HepG2 (cell line): ENCODE measurements around the gene KRTAP10-11.

Experiments used
- ATF2 ChIP-seq: sonication (generic); formaldehyde crosslinking; IDR thresholded peaks from 2 replicates; pipeline ENCODE4 v1.4.0; 2020; ENCODE audit warnings: missing genetic modification reagents
- CTCF ChIP-seq: sonication (generic); formaldehyde crosslinking; IDR thresholded peaks from 2 replicates; pipeline ENCODE4 v1.5.0; 2020; ENCODE audit warnings: mild to moderate bottlenecking, missing genetic modification reagents, moderate library complexity
- FOSL1 ChIP-seq: sonication (generic); formaldehyde crosslinking; IDR thresholded peaks from 2 replicates; pipeline ENCODE4 v1.9.0; 2021; ENCODE audit warnings: missing genetic modification reagents, borderline replicate concordance
- HCFC1 ChIP-seq: fragments of 150-350 bp; IDR thresholded peaks from 2 replicates; pipeline ENCODE4 v1.6.1; 2014; ENCODE audit warnings: low read depth, low read length
- HNRNPL ChIP-seq: fragments of 200-400 bp; formaldehyde crosslinking; IDR thresholded peaks from 2 replicates; pipeline ENCODE4 v1.6.1; 2017; ENCODE audit warnings: mild to moderate bottlenecking, low read depth, low read length
- MAZ ChIP-seq, 2 experiments: sonication (generic) in 1 of 2; formaldehyde crosslinking in 1 of 2; IDR thresholded peaks; 2 replicates each; pipeline versions ENCODE4 v1.5.0 to v1.6.1; 2012 to 2020; ENCODE audit warnings: low read depth in 2 of 2, mild to moderate bottlenecking in 2 of 2, borderline replicate concordance in 1 of 2, improper control_type of control experiment in 1 of 2, low read length in 1 of 2, missing genetic modification reagents in 1 of 2, moderate library complexity in 1 of 2
- NFYB ChIP-seq: sonication (generic); formaldehyde crosslinking; IDR thresholded peaks from 2 replicates; pipeline ENCODE4 v1.4.0; 2020; ENCODE audit warnings: missing genetic modification reagents
- POLR2G ChIP-seq: fragments of 200-400 bp; formaldehyde crosslinking; IDR thresholded peaks from 2 replicates; pipeline ENCODE4 v1.6.1; 2018; ENCODE audit warnings: mild to moderate bottlenecking, low read depth, low read length, moderate library complexity
- ZNF609 ChIP-seq: sonication (generic); formaldehyde crosslinking; IDR thresholded peaks from 2 replicates; pipeline ENCODE4 v1.4.0; 2020; ENCODE audit warnings: mild to moderate bottlenecking, missing genetic modification reagents, borderline replicate concordance
- ZNF703 ChIP-seq: sonication (generic); formaldehyde crosslinking; IDR thresholded peaks from 2 replicates; pipeline ENCODE4 v1.5.1; 2020; ENCODE audit warnings: missing genetic modification reagents, mild to moderate bottlenecking, moderate library complexity, borderline replicate concordance

- TF ChIP-seq POLR2G (no peak), HNRNPL (no peak), NFYB (no peak), ATF2 (no peak), CTCF (no peak), ZNF609 (CRISPR knock-in tag) (no peak), ZNF703 (CRISPR knock-in tag) (no peak), FOSL1 (CRISPR knock-in tag) (no peak), HCFC1 (no peak), MAZ (IDR thresholded peaks at IDR 0.05; ENCODE audit: borderline replicate concordance, low read depth, low read length) (no peak), MAZ (CRISPR knock-in tag; IDR thresholded peaks at IDR 0.05; ENCODE audit: low read depth) (no peak)
Observed at GRCh38 chr21:44614961-44615391, 31.2 kb upstream of the KRTAP10-11 start.
